HS-5 (cell line): Measurements from ENCODE around the gene MRPL10.
A peak's percentile ranks its signal among the peaks of the same experiment; 100 is the strongest.

ENCODE experiments used
- DNase-seq: peaks from one replicate; pipeline ENCODE4 v3.0.0-alpha.2; 2012; ENCODE audit warnings: low read depth

MRPL10 gene

GRCh38 chr17:47831003-47831933 is at the start of gene MRPL10, which contains the start of gene LRRC46:
MRPL10 (minus strand) TSS chr17:47831541; CDS start chr17:47831511, 30 bp downstream.
LRRC46 (plus strand) TSS chr17:47831670; CDS start chr17:47831990, 320 bp downstream.
- peak; percentile 76 for DNase-seq

- no peak for DNase-seq
Observed at GRCh38 chr17:47879776-47880454, 48.6 kb upstream of the MRPL10 start.

- DNase-seq = no peak
Observed at GRCh38 chr17:47879028-47879585, 47.8 kb upstream of the MRPL10 start.

GRCh38 chr17:47878203-47879027 is 47.1 kb upstream of the MRPL10 start:
- no peak for DNase-seq

GRCh38 chr17:47877368-47878034 is 46.2 kb upstream of the MRPL10 start:
- no peak for DNase-seq

GRCh38 chr17:47875011-47875985 is 44.0 kb upstream of the MRPL10 start:
- DNase-seq = no peak

- no peak for DNase-seq
Observed at GRCh38 chr17:47873200-47874090, 42.1 kb upstream of the MRPL10 start.

GRCh38 chr17:47872651-47873161 is 41.4 kb upstream of the MRPL10 start:
- no peak for DNase-seq

GRCh38 chr17:47872019-47872650 is 40.8 kb upstream of the MRPL10 start:
- no peak for DNase-seq

- no peak for DNase-seq
Observed at GRCh38 chr17:47871048-47871447, 39.7 kb upstream of the MRPL10 start.

- no peak for DNase-seq
Observed at GRCh38 chr17:47870056-47870455, 38.7 kb upstream of the MRPL10 start.

GRCh38 chr17:47869114-47869513 is 37.8 kb upstream of the MRPL10 start:
- no peak for DNase-seq

- no peak for DNase-seq
Observed at GRCh38 chr17:47867813-47868533, 36.6 kb upstream of the MRPL10 start.

GRCh38 chr17:47866941-47867340 is 35.6 kb upstream of the MRPL10 start:
- no peak for DNase-seq

GRCh38 chr17:47864791-47865216 is 33.5 kb upstream of the MRPL10 start:
- no peak for DNase-seq

- DNase-seq = peak; percentile 86
Observed at GRCh38 chr17:47862621-47863440, 31.5 kb upstream of the MRPL10 start.

- DNase-seq = no peak
Observed at GRCh38 chr17:47860386-47860785, 29.0 kb upstream of the MRPL10 start.
